ENCODE measurements around the gene NUDT12. TPM values are rescaled to one million over a fixed set of nuclear protein-coding genes. Genes with fewer than 3 reads are reported as not detected.

The NUDT12 gene
- total RNA-seq, 1 experiment from 2014 or later = 15.8 TPM

DNA sequence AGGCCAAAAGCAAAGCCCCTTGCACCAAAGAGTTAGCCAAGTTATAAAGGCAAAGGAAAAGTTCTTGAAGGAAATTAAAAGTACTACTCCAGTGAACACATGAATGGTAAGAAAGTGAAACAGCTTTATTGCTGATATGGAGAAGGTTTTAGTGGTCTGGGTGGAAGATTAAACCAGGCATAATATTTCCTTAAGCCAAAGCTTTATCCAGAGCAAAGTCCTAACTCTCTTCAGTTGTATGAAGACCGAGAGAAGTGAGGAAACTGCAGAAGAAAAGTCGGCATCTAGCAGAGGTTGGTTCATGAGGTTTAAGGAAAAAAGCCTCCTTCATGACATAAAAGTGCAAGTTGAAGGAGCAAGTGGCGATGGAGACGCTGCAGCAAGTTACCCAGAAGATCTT lies 3.1 kb upstream of the NUDT12 start:
- Histone ChIP-seq H4K20me1 (ENCODE audit: insufficient read depth) (no peaks in the 10 kb centered on the region), H3K9me2 (ENCODE audit: insufficient read depth) (no peaks in the 10 kb centered on the region), H3K4me1 (ENCODE audit: control insufficient read depth in 1 of 2, insufficient read depth in 2 of 2, low read length in 2 of 2) (peaks cover 4 to 8% of the 10 kb centered on the region in 2 experiments; a peak in 2 of 4 replicates), H3K9ac (ENCODE audit: low read length) (no peak overlapping the region), H3K79me2 (ENCODE audit: insufficient read depth, low read length) (peaks cover 11% of the 10 kb centered on the region; the same call in 1 of the 2 replicates), H2AFZ (ENCODE audit: low read depth, low read length, poor library complexity, severe bottlenecking) (no peak overlapping the region), H3K36me3 (ENCODE audit: control insufficient read depth in 1 of 2, insufficient read depth in 2 of 2, low read length in 2 of 2) (no peaks in the 10 kb centered on the region), H3K4me2 (ENCODE audit: low read length) (no peak overlapping the region), H3K4me3 (replicated peaks in 1 of 2; ENCODE audit: low read depth in 1 of 2, low read length in 2 of 2) (no peak overlapping the region), H3K9me3 (ENCODE audit: control insufficient read depth in 1 of 2, insufficient read depth in 1 of 2, low read depth in 1 of 2, low read length in 2 of 2) (no peaks in the 10 kb centered on the region), H3K27me3 (ENCODE audit: insufficient read depth, low read length) (no peaks in the 10 kb centered on the region), H3K27ac (ENCODE audit: low read depth, low read length) (no peak overlapping the region)
- TF ChIP-seq CEBPB (IDR thresholded peaks at IDR 0.05; ENCODE audit: low read depth) = no peak
- TF ChIP-seq RAD21 (IDR thresholded peaks at IDR 0.05; ENCODE audit: low read depth) = no peak
- TF ChIP-seq, protein P1, sequence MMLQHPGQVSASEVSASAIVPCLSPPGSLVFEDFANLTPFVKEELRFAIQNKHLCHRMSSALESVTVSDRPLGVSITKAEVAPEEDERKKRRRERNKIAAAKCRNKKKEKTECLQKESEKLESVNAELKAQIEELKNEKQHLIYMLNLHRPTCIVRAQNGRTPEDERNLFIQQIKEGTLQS (IDR thresholded peaks at IDR 0.05) = no peak
- no peak for TF ChIP-seq EGR1 (IDR thresholded peaks at IDR 0.05; ENCODE audit: low read depth)
- no peak for TF ChIP-seq SP1 (IDR thresholded peaks at IDR 0.05; ENCODE audit: low read depth)
- TF ChIP-seq CBX3 (IDR thresholded peaks at IDR 0.05; ENCODE audit: low read depth) = no peak
- no peak for TF ChIP-seq ELF1 (IDR thresholded peaks at IDR 0.05; ENCODE audit: borderline replicate concordance, low read depth)
- TF ChIP-seq YY1 (IDR thresholded peaks at IDR 0.05; ENCODE audit: extremely low read depth, insufficient replicate concordance, low read depth, low read length) = no peak
- no peak for TF ChIP-seq EZH2phosphoT487 (IDR thresholded peaks at IDR 0.05; ENCODE audit: borderline replicate concordance)
- TF ChIP-seq FOSL1 (IDR thresholded peaks at IDR 0.05; ENCODE audit: low read depth) = no peak
- TF ChIP-seq, protein P2, sequence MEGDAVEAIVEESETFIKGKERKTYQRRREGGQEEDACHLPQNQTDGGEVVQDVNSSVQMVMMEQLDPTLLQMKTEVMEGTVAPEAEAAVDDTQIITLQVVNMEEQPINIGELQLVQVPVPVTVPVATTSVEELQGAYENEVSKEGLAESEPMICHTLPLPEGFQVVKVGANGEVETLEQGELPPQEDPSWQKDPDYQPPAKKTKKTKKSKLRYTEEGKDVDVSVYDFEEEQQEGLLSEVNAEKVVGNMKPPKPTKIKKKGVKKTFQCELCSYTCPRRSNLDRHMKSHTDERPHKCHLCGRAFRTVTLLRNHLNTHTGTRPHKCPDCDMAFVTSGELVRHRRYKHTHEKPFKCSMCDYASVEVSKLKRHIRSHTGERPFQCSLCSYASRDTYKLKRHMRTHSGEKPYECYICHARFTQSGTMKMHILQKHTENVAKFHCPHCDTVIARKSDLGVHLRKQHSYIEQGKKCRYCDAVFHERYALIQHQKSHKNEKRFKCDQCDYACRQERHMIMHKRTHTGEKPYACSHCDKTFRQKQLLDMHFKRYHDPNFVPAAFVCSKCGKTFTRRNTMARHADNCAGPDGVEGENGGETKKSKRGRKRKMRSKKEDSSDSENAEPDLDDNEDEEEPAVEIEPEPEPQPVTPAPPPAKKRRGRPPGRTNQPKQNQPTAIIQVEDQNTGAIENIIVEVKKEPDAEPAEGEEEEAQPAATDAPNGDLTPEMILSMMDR (IDR thresholded peaks at IDR 0.05 in 2 of 3, conservative IDR thresholded peaks at IDR 0.05 in 1 of 3; ENCODE audit: borderline replicate concordance in 1 of 3, insufficient read depth in 1 of 3, low read depth in 2 of 3, low read length in 2 of 3) = no peak
- TF ChIP-seq, protein P3, sequence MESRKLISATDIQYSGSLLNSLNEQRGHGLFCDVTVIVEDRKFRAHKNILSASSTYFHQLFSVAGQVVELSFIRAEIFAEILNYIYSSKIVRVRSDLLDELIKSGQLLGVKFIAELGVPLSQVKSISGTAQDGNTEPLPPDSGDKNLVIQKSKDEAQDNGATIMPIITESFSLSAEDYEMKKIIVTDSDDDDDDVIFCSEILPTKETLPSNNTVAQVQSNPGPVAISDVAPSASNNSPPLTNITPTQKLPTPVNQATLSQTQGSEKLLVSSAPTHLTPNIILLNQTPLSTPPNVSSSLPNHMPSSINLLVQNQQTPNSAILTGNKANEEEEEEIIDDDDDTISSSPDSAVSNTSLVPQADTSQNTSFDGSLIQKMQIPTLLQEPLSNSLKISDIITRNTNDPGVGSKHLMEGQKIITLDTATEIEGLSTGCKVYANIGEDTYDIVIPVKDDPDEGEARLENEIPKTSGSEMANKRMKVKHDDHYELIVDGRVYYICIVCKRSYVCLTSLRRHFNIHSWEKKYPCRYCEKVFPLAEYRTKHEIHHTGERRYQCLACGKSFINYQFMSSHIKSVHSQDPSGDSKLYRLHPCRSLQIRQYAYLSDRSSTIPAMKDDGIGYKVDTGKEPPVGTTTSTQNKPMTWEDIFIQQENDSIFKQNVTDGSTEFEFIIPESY (IDR thresholded peaks at IDR 0.05; ENCODE audit: extremely low read depth, insufficient replicate concordance, low read length) = no peak
- ChIA-PET RAD21 (ENCODE audit: low non-redundant PET in 1 of 2, low total read pairs in 2 of 2, uncharacterized antibody in 2 of 2, unreplicated experiment in 2 of 2) (no interaction called here), POLR2A (no interaction called here), CTCF (interaction anchor here (1.4 kb wide), 1 partner anchor 16 kb away, joined by 3 read pairs; no protein-coding TSS in a partner anchor)
- intact Hi-C loops (cut with micrococcal nuclease) = no loop called here
- DNase-seq (ENCODE audit: low read depth, low spot score) (no peak), ATAC-seq (no peak)
- BruUV-seq (replicated peaks) = no TSS peak

All from HCT116 (cell line).